GM20000 (cell line): ENCODE measurements around the gene RBPMS2.
"Not testable (repeated sequence)": the region's sequence is repeated elsewhere in the genome, so short reads cannot be mapped to it uniquely, and the experiment has no call there.

Experiments
- DNase-seq: peaks from one replicate; pipeline ENCODE4 v3.0.0; 2012; ENCODE audit warnings: low spot score
- CTCF ChIP-seq: IDR thresholded peaks from 2 replicates; pipeline ENCODE4 v1.5.1; 2012; ENCODE audit warnings: mild to moderate bottlenecking, control low read depth; ENCODE audit errors: extremely low read depth, missing control alignments

RBPMS2 gene

GRCh38 chr15:64808785-64809453, 33.5 kb upstream of the RBPMS2 start:
- TF ChIP-seq CTCF: no peak
- no peak for DNase-seq

GRCh38 chr15:64807751-64808222, 32.4 kb upstream of the RBPMS2 start:
- no peak for DNase-seq
- no peak for TF ChIP-seq CTCF

GRCh38 chr15:64807051-64807749, 31.8 kb upstream of the RBPMS2 start:
- no peak for TF ChIP-seq CTCF
- DNase-seq: no peak

GRCh38 chr15:64806509-64806908, 31.1 kb upstream of the RBPMS2 start:
- no peak for DNase-seq
- no peak for TF ChIP-seq CTCF

- no peak for TF ChIP-seq CTCF
- DNase-seq: no peak
Observed at GRCh38 chr15:64804619-64805018, 29.2 kb upstream of the RBPMS2 start.

- TF ChIP-seq CTCF: no peak
- no peak for DNase-seq
Observed at GRCh38 chr15:64803526-64803925, 28.1 kb upstream of the RBPMS2 start.

GRCh38 chr15:64800476-64800875, 25.1 kb upstream of the RBPMS2 start:
- TF ChIP-seq CTCF: no peak
- no peak for DNase-seq

- DNase-seq: not testable (repeated sequence)
Observed at GRCh38 chr15:64798905-64799304, 23.5 kb upstream of the RBPMS2 start.

GRCh38 chr15:64795921-64796320, 20.5 kb upstream of the RBPMS2 start:
- DNase-seq: not testable (repeated sequence)

- not testable (repeated sequence) for DNase-seq
Observed at GRCh38 chr15:64795299-64795698, 19.9 kb upstream of the RBPMS2 start.
